AG09309 (cell line): ENCODE measurements around the gene HOXB9.

Experiments
- DNase-seq: peaks from one replicate; pipeline ENCODE4 v3.0.0-alpha.2; 2010; ENCODE audit warnings: low read depth
- H3K4me3 ChIP-seq: 2 replicates; pipeline ENCODE4 v1.5.1; 2011; ENCODE audit warnings: mild to moderate bottlenecking, low read depth, low read length, moderate library complexity; ENCODE audit not compliant: control insufficient read depth
- CTCF ChIP-seq: IDR thresholded peaks from 2 replicates; pipeline ENCODE4 v1.5.1; 2011; ENCODE audit warnings: mild to moderate bottlenecking, low read depth, low read length, inconsistent platforms; ENCODE audit not compliant: insufficient read depth, control insufficient read depth; ENCODE audit errors: missing control alignments

HOXB9 gene

GRCh38 chr17:48604770-48605329 lies 21.3 kb downstream of the HOXB9 start, which contains the start of gene HOXB6:
Gene HOXB6, minus strand, starts transcription at chr17:48604986. Its CDS starts 6,836 bp downstream, at chr17:48598150.
- no peak within 1 kb of the TSS for H3K4me3 ChIP-seq
- TF ChIP-seq CTCF: no peak
- DNase-seq: no peak

- no peak for DNase-seq
- no peak overlapping the region for H3K4me3 ChIP-seq
- no peak for TF ChIP-seq CTCF
Observed at GRCh38 chr17:48603959-48604769, 22.0 kb downstream of the HOXB9 start.

- DNase-seq: no peak
- TF ChIP-seq CTCF: no peak
- no peak overlapping the region for H3K4me3 ChIP-seq
Observed at GRCh38 chr17:48601539-48602425, 24.4 kb downstream of the HOXB9 start.

- H3K4me3 ChIP-seq: no peak overlapping the region
- DNase-seq: no peak
- no peak for TF ChIP-seq CTCF
Observed at GRCh38 chr17:48601207-48601538, 25.0 kb downstream of the HOXB9 start.

GRCh38 chr17:48600244-48601098 lies 25.7 kb downstream of the HOXB9 start:
- no peak for DNase-seq

More at GRCh38 chr17:48600244-48601098, 25.7 kb downstream of the HOXB9 start:
- no peak overlapping the region for H3K4me3 ChIP-seq
- no peak for TF ChIP-seq CTCF
